GM13977 (cell line): ENCODE measurements around the gene CYB5B.

Experiments used
- DNase-seq: peaks from one replicate; pipeline ENCODE4 v3.0.0; 2012; ENCODE audit warnings: low spot score
- CTCF ChIP-seq: IDR thresholded peaks from 2 replicates; pipeline ENCODE4 v1.5.1; 2012; ENCODE audit warnings: mild to moderate bottlenecking, control low read depth; ENCODE audit not compliant: insufficient read depth; ENCODE audit errors: extremely low read depth, missing control alignments
- in situ Hi-C: fragments of 300-500 bp; cut with MboI; formaldehyde crosslinking; loops from one replicate; pipeline ENCODE4 v1.12.0; 2022; ENCODE audit warnings: low sequenced_read_pairs, low pct_unique_long_range_greater_than_20kb, mixed read lengths, inconsistent platforms; ENCODE audit not compliant: unreplicated experiment

CYB5B gene

GRCh38 chr16:69482410-69482991 lies 58.1 kb downstream of the CYB5B start:
- DNase-seq, result no peak
- no peak for TF ChIP-seq CTCF
- in situ Hi-C loops, result no loop called here

GRCh38 chr16:69483611-69484010 lies 59.2 kb downstream of the CYB5B start:
- DNase-seq, result no peak
- no peak for TF ChIP-seq CTCF
- in situ Hi-C loops, result no loop called here

- no peak for TF ChIP-seq CTCF
- no peak for DNase-seq
- in situ Hi-C loops, result no loop called here
Measured at GRCh38 chr16:69485361-69485760, 60.9 kb downstream of the CYB5B start.

- DNase-seq, result no peak
- no peak for TF ChIP-seq CTCF
- in situ Hi-C loops, result no loop called here
Measured at GRCh38 chr16:69485816-69486215, 61.4 kb downstream of the CYB5B start.

- no peak for TF ChIP-seq CTCF
- in situ Hi-C loops, result no loop called here
- no peak for DNase-seq
Measured at GRCh38 chr16:69486272-69486671, 61.9 kb downstream of the CYB5B start.

GRCh38 chr16:69486724-69487123 lies 62.3 kb downstream of the CYB5B start:
- no peak for TF ChIP-seq CTCF
- in situ Hi-C loops, result no loop called here
- DNase-seq, result no peak
